HG03354 (cell line): ENCODE data around the gene AFAP1L2.
"Not testable (repeated sequence)": the region's sequence is repeated elsewhere in the genome, so short reads cannot be mapped to it uniquely, and the experiment has no call there.

Experiments used
- ATAC-seq: cut with Tn5 transposase; IDR thresholded peaks from one replicate; pipeline ENCODE4 v1.9.1; 2021; ENCODE audit warnings: mild to moderate bottlenecking; ENCODE audit not compliant: unreplicated experiment, poor library complexity, severe bottlenecking

AFAP1L2 gene

GRCh38 chr10:114367351-114368056 lies 36.8 kb downstream of the AFAP1L2 start:
- no peak for ATAC-seq

GRCh38 chr10:114364726-114365125 lies 39.6 kb downstream of the AFAP1L2 start:
- ATAC-seq, result no peak

GRCh38 chr10:114363745-114364454 lies 40.4 kb downstream of the AFAP1L2 start:
- ATAC-seq, result no peak

GRCh38 chr10:114362826-114363355 lies 41.4 kb downstream of the AFAP1L2 start:
- ATAC-seq, result no peak

GRCh38 chr10:114359953-114360345 lies 44.4 kb downstream of the AFAP1L2 start:
- no peak for ATAC-seq

GRCh38 chr10:114359041-114359952 lies 45.0 kb downstream of the AFAP1L2 start:
- no peak for ATAC-seq

- no peak for ATAC-seq
Measured at GRCh38 chr10:114357515-114357996, 46.7 kb downstream of the AFAP1L2 start.

GRCh38 chr10:114356751-114357514 lies 47.4 kb downstream of the AFAP1L2 start:
- ATAC-seq, result no peak

- ATAC-seq, result no peak
Measured at GRCh38 chr10:114356126-114356525, 48.2 kb downstream of the AFAP1L2 start.

GRCh38 chr10:114353383-114353782 lies 50.9 kb downstream of the AFAP1L2 start:
- no peak for ATAC-seq

GRCh38 chr10:114352653-114353298 lies 51.5 kb downstream of the AFAP1L2 start:
- no peak for ATAC-seq

GRCh38 chr10:114350751-114351150 lies 53.6 kb downstream of the AFAP1L2 start:
- no peak for ATAC-seq

- no peak for ATAC-seq
Measured at GRCh38 chr10:114349522-114350215, 54.6 kb downstream of the AFAP1L2 start.

- not testable (repeated sequence) for ATAC-seq
Measured at GRCh38 chr10:114349071-114349470, 55.2 kb downstream of the AFAP1L2 start.

- ATAC-seq, result no peak
Measured at GRCh38 chr10:114347791-114348190, 56.5 kb downstream of the AFAP1L2 start.

- no peak for ATAC-seq
Measured at GRCh38 chr10:114347241-114347640, 57.1 kb downstream of the AFAP1L2 start.

GRCh38 chr10:114346176-114347031 lies 57.9 kb downstream of the AFAP1L2 start:
- ATAC-seq, result no peak
